HEK293T (cell line): ENCODE measurements around the gene CCNL2.

Experiments used
- ARNT ChIP-seq: fragments of 450-650 bp; IDR thresholded peaks from 2 replicates; pipeline ENCODE4 v1.6.1; 2017; ENCODE audit warnings: mild to moderate bottlenecking
- BHLHE40 ChIP-seq: fragments of 450-650 bp; IDR thresholded peaks from 2 replicates; pipeline ENCODE4 v1.6.1; 2016; ENCODE audit warnings: mild to moderate bottlenecking, moderate library complexity, borderline replicate concordance
- ELF4 ChIP-seq: fragments of 450-650 bp; IDR thresholded peaks from 2 replicates; pipeline ENCODE4 v1.6.1; 2017; ENCODE audit warnings: antibody characterized with exemption
- FOXA1 ChIP-seq: fragments of 450-650 bp; IDR thresholded peaks from 2 replicates; pipeline ENCODE4 v1.6.1; 2016; ENCODE audit warnings: mild to moderate bottlenecking
- FOXK2 ChIP-seq: fragments of 450-650 bp; IDR thresholded peaks from 2 replicates; pipeline ENCODE4 v1.6.1; 2016; ENCODE audit warnings: mild to moderate bottlenecking
- FOXM1 ChIP-seq: fragments of 450-650 bp; IDR thresholded peaks from 2 replicates; pipeline ENCODE4 v1.6.1; 2017; ENCODE audit warnings: mild to moderate bottlenecking, borderline replicate concordance
- LEF1 ChIP-seq: fragments of 450-650 bp; IDR thresholded peaks from 2 replicates; pipeline ENCODE4 v1.6.1; 2017; ENCODE audit warnings: mild to moderate bottlenecking, borderline replicate concordance

GRCh38 chr1:1423245-1423597, 24.1 kb upstream of the CCNL2 start:
- TF ChIP-seq FOXA1, result no peak
- TF ChIP-seq LEF1, result no peak
- no peak for TF ChIP-seq ARNT
- TF ChIP-seq ELF4, result no peak
- TF ChIP-seq FOXK2, result no peak
- no peak for TF ChIP-seq BHLHE40
- TF ChIP-seq FOXM1, result no peak
